ENCODE results near the gene LNPEP.

DNA sequence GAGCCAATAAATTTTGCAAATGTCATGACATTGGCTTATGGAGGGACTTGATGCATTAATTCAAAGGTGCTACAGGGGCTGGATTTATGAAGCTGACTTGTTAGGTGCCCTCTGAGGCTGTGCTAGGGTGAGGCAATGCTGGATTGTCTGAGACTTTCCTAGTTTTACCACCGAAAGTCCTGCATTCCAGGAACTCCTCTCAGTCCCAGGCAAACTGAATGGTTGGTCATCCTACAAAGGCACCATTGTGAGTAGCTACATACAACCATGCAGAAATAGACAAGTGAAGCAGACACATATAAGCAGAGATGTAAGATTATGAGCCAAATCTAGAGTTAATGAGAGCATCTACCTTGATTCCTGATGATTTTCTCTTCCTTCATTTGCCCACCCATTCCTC, 111.2 kb downstream of the LNPEP start:
- TF ChIP-seq, protein P1, sequence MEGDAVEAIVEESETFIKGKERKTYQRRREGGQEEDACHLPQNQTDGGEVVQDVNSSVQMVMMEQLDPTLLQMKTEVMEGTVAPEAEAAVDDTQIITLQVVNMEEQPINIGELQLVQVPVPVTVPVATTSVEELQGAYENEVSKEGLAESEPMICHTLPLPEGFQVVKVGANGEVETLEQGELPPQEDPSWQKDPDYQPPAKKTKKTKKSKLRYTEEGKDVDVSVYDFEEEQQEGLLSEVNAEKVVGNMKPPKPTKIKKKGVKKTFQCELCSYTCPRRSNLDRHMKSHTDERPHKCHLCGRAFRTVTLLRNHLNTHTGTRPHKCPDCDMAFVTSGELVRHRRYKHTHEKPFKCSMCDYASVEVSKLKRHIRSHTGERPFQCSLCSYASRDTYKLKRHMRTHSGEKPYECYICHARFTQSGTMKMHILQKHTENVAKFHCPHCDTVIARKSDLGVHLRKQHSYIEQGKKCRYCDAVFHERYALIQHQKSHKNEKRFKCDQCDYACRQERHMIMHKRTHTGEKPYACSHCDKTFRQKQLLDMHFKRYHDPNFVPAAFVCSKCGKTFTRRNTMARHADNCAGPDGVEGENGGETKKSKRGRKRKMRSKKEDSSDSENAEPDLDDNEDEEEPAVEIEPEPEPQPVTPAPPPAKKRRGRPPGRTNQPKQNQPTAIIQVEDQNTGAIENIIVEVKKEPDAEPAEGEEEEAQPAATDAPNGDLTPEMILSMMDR (IDR thresholded peaks at IDR 0.05): no peak
- TF ChIP-seq POLR2AphosphoS5 (IDR thresholded peaks at IDR 0.05; ENCODE audit: insufficient read depth in 1 of 2, low read depth in 1 of 2) (no peak), POLR2A (IDR thresholded peaks at IDR 0.05) (no peak)

Measured in vagina (tissue), 2 donors.